Superior temporal gyrus (tissue), 1 donor: ENCODE measurements around the gene MYO3B.
"Not testable (repeated sequence)": the region's sequence is repeated elsewhere in the genome, so short reads cannot be mapped to it uniquely, and the experiment has no call there.

ENCODE experiments used
- DNase-seq: peaks from one replicate; pipeline ENCODE4 v3.0.0-alpha.2; 2016; ENCODE audit errors: extremely low spot score

Gene MYO3B

DNA sequence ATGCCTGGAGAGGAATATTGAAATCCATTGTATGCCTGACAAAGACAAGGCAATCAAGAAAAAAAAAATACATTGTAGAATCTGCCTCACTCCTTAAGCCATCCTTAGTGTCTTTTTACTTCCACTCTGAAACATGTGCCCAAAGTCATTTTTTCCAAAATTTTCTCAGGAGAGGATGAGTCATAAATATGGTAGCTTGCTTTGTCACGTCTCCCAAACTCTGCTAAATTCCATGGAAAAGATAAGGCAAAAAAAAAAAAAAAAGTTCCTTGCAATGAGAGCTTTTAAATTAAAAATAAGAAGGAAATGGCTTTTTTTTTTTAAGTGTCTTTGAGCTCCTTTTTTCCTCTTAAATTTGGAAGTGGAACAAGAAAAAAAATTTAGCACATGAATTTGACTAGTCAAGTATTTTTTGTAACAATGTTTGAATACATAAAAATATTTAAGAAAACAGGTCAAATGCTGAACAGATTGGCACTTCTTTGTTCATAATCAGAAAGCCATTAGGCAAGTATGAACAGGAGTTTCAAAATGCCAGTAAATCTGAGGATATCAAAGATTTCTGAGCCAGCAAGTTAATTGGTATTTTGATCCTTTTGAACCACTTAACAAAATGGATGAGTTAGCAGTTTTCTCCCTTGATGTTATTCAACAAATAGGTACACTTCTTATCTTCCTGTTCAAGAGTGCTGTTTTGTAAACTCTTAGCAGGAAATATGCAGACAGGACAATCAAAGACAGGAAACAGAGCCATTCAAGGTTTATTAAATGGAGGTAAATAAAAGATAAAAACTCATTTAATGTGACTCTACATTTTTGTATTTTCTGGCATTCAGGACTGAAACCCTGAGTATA is 289.8 kb downstream of the MYO3B start:
- DNase-seq: no peak

DNA sequence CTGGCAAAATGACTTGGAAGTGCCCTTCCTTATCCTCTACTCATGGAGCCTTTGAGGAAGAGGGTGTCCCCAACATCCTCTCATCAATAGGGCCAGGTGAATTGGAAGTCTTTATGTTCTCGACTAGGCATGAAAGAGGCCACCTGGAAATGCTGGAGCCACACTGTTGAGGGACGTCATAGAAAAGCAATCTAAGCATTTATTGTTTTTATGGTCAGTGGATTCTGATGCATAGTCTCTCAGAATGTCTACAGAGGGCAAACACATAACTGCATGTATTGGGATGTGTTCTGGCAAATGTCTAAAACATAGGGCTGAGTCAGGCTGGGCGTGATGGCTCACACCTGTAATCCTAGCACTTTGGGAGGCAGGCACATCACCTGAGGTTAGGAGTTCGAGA is 290.6 kb downstream of the MYO3B start:
- DNase-seq: no peak

DNA sequence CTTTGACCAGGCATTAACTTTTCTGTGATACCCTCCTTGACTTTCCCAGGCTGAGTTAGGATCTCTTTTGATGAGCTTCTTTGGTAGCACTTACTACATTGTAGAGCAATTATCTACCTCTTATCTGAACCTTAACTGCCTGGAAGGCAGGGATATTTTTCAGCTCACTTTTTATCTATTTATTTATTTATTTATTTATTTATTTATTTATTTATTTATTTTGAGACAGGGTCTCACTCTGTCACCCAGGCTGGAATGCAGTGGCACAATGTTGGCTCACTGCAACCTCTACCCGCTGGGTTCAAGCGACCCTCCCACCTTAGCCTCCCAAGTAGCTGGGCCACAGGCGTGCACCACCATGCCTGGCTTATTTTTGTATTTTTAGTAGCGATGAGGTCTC is 294.6 kb downstream of the MYO3B start:
- DNase-seq: not testable (repeated sequence)

DNA sequence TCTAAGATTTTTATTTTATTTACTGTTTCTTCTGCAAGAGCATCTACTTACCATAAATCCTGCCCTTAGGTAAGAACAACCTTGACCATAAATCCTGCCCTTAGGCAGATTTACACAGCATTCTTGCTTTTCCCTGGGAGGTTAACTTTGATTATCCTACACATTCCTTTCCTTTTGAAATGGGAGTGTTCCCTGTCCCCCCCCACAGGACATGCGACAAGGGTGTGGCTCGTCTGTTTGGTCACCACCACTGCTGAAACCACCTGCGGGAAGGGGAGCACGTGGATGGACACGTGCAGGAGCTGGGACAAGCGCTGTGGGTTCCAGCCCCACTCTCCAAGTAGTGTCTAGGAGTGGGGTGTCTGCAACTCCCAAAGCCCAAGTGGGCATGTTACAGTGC is 297.9 kb downstream of the MYO3B start:
- DNase-seq: no peak

DNA sequence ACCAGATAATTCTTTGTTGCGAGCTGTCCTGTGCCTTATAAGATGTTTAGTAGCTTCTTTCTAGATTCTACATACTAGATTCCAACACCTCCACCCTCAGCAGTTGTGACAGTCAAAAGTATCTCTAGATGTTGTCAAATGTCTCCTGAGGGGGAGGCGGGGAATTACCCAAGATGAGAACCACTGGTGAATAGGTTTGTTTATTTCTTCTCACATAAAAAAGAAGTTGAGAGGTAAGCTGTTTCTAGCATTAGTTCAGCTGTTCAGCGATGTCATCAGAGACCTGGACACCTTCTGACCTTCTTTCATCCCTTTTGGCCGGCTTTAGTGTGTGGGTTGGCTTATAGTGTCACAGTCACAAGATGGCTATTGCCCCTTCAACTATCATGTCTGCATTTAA is 299.7 kb downstream of the MYO3B start:
- no peak for DNase-seq

DNA sequence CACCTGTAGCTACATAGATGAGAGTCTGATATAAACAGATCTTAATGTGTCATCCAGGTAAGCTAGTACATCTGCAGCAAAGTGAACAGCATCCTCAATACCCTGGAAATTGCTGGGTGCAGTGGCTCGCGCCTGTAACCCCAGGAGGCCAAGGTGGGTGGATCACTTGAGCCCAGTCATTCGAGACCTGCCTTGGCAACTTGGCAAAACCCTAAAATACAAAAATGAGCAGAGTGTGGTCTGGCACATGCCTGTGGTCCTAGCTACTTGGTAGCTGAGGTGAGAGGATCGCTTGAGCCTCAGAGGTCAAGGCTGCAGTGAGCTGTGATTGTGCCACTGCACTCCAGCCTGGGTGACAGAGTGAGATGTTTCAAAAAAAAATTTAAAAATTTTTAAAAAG is 303.3 kb downstream of the MYO3B start:
- no peak for DNase-seq

DNA sequence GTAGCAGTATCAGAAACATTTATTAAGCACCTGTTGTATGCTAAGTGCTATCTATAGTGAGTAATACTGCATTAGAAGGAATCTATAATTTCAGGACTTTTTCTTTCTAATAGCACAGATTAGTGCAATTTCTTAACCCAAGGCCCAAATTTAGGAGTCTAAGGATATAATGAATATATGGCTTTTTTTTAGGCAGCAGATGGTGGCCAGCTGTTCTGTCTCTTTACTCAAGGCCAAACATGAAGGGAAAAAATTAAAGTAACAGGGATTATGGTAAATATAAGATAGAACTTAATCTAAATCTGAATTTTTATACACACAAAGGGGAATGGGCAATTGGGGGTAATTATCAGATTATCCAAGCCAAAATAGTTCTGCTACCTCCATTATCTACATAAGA is 306.6 kb downstream of the MYO3B start:
- DNase-seq: no peak

DNA sequence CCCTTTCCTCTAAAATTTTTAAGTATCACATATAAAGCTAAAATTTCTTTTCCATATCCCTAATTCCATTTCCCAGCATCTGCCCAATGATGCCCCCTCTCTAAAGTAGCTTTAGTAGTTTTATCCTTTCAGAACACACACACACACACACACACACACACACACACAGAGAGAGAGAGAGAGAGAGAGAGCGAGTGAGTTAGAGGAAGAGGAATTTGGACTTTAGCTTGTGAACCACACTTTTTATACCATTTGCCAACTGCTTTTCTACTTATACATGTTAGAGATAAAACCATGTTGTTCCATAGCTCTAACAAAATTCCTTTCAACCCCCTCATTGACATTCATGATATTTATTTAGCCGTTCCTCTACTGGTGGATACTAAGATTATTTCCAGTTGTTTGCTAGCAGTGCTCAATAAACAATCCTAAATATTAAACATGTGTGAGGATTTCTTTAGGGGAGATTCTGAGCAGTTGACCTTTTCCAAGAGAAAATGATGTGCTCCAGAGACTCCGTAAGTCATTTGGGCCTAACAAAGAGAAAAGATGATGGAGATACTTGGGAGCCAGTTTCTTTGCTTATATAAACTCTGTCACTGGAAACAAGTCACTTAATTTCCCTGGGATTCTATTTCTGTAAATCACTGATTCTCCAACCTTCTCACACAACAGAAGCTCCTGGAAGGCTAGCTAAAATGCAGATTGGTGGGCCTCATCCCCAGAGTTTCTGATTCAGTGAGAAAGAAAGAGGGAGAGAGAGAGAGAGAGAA is 307.5 kb downstream of the MYO3B start:
- no peak for DNase-seq

DNA sequence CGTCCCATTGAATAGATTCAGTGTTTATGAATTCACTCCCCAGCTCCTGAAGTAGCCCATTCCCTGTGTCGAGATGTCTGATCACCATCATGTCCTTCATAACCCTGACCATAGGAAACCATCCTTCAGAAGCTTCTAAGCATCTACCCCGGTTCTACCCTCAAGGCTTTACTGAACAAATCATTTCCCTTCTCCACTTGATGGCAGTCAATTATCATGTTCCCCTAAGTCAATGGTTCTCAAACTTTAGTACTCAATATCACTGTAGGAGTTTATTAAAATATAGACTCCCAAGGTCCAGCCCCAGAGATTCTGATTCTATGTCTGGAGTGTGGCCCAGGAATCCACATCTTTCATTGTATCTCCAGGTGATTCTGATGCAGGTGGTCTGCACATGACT is 308.8 kb downstream of the MYO3B start:
- peak; percentile 73 for DNase-seq

DNA sequence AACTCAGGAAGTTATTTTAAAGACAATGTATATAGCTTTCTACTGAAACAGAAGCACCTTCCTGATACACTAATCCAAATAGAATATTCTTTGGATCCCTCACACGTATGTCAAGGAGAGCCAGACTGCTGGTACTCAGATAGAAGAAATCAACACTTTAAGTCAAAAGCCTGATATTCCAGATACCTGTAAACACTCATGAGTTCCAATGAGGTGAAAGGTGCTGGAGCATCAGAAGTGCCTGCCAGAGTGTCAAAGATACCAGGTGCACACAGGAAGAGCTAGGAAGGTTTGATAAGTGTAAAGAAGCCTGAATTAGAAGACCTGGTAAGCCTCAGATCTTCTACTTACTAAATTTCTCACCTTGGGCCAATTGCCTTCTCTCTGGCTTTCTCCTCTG is 310.9 kb downstream of the MYO3B start:
- no peak for DNase-seq

DNA sequence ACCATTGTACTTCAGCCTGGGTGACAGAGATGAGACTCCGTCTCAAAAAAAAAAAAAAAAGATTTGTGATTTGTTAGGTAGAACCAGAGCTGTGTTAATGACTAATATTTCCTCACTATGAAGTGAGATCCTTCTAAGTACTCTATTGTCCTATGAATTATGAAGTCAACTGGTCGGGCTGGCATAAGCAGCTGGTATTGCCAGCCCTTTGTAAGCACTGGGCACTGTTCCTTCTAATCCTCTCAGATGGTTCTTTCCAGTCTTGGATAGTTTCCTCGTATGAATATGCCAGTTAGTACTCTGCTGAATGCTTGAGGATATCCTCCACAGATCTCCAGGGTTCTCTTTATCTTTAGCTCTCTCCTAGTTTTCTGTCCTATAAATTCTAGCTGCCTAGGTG is 314.1 kb downstream of the MYO3B start:
- peak; percentile 57 for DNase-seq

DNA sequence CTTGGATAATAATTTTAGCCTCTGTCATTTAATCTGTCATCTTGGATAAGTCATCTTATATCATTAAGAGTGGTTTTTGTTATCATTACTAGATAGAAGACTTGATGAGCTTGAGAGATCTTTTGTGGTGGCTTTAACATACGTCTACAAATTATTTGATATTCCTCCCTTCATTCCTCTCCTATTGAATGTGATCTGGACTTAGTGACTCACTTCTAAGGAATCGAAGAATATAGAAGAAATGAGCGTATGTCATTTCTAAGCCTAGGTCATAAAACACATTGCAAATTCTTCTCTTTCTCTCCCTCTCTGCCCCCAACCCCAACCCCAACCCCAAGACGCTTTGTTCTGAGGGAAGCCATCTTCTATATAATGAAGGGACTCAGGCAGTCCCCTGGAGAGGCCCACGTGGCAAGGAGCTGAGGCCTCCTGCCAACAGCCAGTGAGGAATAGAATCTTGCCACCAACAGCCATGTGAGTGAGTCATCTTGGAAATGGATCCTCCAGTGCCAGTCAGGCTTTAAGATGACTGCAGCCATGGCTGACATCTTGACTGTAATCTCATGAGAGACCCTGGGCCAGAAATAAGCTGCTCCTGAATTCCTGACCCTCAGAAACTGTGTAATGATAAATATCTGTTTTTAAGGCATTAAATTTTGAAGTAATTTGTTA is 315.6 kb downstream of the MYO3B start:
- DNase-seq: no peak

DNA sequence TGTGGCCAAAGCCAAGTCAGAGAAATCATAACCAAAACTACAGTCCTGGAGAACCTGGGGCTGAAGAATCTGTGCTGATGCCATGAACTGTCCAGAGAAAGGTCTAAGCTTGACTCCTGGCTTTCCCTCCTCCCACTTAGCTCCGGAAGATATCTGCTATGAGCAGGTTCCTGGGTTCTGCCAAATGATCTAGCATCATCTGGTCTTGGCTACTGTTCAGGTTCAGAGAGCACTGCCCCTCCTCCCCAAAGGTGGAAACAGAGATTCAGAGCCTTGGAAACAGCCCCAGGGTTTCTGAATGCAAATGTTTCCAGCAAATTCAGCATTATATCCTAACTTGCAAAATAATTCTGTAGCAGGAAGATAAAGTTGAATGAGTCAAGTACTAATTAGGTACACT is 317.9 kb downstream of the MYO3B start:
- no peak for DNase-seq

DNA sequence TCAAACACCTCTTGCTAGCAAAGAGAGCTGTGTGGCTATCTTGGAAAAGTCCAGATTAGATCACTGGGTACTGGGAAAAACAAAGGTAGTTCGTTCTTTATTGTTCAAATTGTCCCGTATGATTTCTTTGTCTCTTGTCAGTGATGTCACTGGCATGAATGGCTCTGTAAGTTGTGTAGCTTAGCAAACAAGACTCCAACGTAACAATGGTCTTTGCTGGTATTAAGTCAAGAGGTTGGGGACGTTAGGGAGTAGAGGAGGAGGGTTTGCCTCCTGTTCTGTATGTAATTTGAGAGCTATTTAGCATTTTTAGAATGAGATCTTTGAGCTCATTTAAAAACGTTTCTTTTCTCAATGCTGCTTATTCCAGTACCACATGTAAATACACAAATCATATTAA is 320.7 kb downstream of the MYO3B start:
- no peak for DNase-seq

DNA sequence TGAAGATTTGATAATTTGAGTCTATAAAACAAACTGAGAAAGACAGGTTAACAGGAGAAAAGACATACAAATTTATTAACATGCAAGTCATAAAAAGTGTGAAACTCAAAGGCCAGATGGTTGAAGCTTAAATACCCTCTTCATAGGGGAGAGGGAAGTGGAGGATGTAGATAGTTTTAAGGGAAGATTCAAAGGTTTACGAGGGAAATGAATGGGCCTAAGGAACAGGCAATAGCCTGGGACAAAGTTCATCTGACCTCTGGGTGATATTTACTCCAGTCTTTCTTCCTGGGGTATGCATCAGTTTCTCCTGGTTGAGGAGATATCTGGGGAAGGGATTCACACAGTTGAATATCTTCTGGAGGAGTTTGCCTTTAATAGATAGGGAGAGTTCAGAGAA is 322.2 kb downstream of the MYO3B start:
- peak; percentile 12 for DNase-seq

DNA sequence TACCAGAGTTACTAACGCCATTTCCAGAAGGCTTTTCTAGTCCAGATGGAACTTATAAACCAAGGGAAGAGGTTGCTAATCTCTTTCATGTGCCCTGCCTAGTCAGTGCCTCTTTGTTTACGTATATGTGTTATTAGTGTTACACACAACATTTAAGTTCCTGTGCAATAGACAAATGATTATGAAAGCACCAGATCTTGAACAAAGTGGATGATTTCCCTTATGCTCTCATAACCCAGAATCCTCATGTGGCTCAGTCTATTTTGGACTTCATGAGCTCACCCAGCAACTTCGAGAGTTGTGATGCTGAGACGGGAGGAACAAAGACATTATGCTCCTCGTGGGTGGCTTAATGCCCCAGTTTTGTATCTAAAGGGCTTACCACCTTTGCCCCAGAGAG is 322.8 kb downstream of the MYO3B start:
- peak; percentile 82 for DNase-seq

DNA sequence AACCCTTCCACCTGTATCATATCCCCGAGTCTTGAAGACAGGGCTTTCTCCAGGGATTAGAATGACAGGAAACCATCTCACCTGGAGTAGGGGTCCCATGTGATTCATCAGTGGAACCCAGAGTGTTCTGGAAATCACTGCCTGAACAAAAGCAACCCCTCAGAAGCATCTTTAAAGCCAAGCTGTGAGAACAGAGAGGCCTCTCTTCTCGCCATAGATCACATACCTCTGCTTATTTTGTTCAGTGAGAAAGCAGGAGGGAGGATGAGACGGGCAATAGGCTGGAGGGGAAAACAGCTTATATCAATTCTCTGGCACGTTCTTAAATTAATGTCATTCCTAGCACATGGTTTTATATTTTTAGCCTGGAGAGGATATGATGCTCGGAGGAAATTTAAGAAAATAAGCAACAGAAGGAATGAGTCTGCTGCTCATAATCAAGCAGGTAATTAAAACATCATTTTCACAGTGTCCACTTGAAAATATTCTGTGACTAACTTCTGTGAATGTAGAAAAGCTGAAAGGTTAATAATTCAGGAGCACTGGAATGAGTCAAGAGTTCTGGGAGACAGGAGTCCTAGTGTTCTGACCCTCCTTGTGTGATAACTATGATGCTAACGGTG is 323.6 kb downstream of the MYO3B start:
- DNase-seq: peak; percentile 24

DNA sequence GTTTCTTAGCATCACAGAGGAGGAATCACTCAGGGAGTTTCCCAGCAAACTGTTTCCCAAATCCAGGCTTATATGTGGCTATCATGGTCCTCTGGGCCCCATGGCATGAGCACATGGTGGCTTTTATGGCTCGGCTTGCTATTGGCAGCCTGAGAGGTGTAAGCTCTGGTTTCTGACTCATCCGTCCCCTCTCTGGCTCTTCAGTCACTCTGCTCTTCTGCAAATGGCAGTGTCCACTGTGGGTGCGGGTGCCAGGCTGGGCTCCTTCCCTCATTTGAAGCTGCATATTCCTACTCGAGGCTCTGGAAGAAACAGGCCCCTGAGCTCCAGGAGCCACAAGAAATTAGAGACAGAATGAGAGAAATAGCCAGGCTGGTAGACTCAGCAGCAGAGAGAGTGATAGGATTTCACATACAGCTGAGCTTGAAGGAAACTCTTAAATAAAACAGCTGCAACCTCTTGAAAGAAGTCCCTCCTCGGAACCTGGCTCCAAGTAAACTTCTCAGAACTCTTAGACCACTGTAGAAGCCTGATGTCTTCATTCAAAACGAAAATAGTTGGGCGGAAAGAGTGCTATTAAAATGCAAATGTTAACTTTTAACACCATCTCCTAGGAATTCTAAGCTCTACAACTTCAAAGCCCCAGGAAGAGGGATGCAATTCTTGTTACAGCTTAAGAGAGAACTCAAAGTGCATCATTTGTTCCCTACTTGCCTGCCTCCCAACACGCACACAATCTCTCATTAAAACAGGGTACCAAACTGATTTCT is 324.6 kb downstream of the MYO3B start:
- peak; percentile 13 for DNase-seq

DNA sequence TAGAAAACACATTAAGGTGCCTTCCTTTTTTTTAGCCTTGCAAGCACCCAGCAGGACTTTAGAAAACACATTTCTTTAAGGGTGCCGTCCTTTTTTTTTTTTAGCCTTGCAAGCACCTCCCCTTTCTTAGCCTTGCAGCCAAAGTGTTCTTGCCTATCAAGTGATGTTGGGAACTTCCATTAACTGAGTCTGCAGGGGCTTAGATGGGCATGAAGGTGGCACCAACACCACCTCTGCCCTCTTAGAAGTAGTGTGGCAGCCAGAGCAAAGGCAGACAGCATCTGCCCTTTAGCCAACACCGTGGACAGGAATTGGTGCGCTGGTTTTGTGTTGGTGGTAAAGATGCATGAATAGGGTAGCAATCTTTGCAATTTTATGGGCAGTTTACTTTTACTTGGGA is 325.6 kb downstream of the MYO3B start:
- DNase-seq: no peak

DNA sequence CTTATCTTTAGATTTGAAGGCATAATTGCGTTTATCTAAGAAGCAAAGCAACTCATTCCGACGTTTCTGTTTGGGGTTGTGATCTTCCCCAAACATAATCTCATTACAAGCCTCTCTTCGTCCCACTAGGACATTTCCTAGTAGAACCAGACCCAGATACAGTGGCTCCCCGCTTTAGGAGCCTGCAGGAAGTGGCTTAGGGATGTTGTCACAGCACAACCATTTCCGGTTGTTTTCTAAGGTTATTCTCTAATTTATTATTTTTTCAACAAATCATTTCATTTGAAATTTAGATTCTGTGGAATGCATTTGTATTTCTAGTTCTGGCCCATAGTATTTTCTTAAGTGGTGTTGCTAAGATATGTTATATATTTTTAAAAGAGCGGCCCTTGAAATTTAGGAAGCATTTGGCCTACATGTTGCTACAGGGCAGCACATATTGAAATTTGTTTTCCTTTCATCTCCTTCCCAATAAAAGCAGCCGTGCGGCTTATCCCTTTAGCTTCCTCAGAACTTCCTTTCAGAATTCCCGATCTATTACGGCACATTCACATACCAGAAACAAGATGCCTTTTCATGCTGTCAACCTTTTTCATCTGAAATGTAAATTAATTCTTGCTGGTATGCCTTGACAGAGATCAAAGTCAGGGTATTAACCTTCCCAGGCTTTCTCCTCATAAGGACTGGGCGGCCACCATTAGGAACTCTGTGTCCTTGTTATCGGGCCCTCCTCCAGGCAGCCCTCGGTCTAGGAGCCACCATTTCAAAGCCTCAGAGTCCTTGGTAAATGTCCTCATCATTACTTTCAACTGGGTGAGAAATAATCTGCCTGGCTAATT is 326.2 kb downstream of the MYO3B start:
- no peak for DNase-seq

DNA sequence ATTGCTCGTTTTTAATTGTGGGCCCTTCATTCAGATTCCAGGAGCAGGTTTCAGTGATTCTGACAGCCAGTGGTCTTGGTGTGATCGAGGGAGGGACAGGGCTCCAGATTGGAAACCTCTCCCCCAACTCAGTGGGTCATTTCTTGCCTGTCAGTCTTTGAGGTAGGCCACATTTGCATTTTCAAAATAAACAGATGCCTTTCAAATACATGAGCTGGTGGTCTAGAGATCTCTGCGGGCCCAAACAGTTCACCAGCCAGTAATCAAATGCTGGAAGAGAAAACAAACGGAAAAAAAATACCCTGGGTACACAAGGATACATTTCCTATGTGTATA is 326.8 kb downstream of the MYO3B start:
- no peak for DNase-seq
